HG02610 (cell line): ENCODE data around the gene ST3GAL5.
A peak's percentile ranks its signal among the peaks of the same experiment; 100 is the strongest.
"Not testable (repeated sequence)": the region's sequence is repeated elsewhere in the genome, so short reads cannot be mapped to it uniquely, and the experiment has no call there.

ENCODE experiments used
- ATAC-seq: cut with Tn5 transposase; IDR thresholded peaks from one replicate; pipeline ENCODE4 v1.9.1; 2021; ENCODE audit warnings: mild to moderate bottlenecking, moderate library complexity; ENCODE audit not compliant: unreplicated experiment

The ST3GAL5 gene

GRCh38 chr2:85888684-85889626 lies at the start of gene ST3GAL5:
Gene ST3GAL5, minus strand, starts transcription at chr2:85888990. Its CDS starts 85 bp downstream, at chr2:85888905.
- ATAC-seq = peak; percentile 82

DNA sequence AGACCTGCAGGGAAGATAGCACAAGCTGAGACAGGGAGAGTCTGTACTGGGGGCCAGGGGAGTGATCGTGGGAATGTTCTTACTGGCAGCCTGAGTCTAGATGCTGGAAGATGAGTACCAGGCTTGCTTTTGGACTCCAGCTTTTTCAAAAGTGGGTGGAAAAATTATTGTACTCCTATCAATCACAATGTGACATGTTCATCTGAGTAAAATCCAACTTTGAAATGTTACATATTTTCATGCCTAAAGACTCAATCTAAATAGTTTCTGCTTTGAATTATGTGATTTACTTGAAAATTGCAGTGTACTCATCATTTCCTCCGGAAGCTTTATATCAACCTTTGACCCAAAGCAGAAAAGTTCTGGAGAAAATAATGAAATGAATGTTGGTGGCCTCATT lies 49.7 kb upstream of the ST3GAL5 start:
- ATAC-seq = no peak

- no peak for ATAC-seq
These were observed 48.3 kb upstream of the ST3GAL5 start for GRCh38 chr2:85937069-85937439.

DNA sequence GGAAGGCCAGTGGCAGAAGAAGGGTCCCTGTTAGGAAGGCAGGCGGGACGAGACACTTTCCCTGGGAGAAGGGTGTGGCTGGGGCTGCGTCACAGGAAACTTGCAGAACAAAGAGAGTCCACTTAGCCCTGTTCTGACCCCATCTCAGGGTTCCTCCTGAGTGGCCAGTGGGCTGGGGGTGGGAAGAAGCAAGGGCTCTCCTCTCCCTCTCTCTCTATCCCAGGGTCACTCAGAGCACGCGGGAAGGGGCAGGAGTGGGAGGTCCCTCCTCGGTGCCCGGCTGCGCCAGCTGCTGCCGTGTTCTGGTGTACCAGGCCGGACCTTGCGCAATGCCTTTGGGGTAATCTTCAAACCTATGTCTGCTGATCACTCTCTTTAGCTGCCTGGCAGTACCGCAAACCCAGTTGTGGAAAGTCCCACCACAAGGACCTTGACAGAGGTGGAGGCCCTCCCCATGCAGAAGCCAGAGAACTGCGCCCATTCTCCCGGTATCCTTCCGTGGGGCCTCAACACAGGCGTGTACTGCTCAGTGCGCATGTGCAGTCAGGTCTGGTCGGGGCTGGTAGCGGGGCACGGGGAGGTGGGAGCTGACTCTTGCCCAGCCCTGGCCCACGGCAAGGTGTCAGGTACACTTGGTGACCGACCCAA lies 47.8 kb upstream of the ST3GAL5 start:
- no peak for ATAC-seq

DNA sequence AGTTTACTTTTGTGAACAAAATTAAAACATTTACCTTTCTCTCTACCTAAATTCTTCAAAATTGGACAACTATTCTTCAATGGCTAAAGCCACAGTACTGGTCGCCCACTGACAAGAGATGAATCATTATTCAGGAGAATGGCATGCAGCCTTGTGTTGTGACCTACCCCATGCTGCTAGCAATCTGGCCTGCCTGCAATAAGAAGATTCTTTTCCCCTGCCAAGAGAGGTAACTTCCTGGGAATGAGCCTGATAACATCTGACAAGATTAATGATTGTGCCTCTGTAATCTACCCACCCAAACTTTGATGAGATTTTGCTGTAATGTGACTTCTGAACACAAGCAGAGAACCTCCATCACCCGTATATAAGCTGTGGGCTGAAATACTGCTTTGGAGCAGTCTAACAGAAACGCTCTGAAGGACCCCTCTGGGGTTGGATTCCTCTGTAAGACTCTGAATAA lies 47.0 kb upstream of the ST3GAL5 start:
- ATAC-seq = no peak

GRCh38 chr2:85935170-85935745 lies 46.5 kb upstream of the ST3GAL5 start:
- ATAC-seq = no peak

DNA sequence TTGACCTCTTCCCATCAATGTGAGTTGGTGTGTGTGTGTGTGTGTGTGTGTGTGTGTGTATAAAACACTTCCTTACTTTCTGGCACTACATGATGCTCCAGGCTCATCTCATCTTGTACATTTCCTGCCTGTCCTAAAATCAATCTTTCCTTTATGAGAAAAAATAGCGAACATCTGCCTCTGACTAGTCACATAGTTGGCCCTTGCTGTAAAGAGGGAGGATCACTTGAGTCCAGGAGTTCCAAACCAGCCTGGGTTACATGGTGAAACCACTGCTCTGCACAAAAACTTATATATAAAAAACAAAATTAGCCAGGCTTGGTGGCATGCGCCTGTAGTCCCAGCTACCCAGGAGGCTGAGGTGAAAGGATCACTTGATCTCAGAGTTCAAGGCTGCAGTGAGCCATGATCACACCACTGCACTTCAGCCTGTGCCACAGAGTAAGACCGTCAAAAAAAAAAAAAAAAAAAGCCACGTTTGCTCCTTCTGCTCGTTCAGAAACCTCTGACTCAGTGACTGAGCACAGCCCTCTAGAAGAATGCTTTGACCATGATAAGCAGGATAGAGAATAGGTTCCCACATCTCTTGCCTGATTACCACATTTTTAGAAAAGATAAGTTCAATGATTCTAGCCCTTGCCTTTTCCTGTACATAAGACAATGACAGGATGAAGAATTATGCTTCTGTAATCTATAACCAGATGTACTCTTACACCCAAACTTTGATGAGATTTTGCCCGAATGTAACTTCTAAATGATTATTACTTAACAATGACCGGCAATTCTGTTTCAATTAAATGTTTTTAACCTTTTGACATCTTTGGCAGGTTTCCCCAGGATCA lies 45.2 kb upstream of the ST3GAL5 start:
- no peak for ATAC-seq

DNA sequence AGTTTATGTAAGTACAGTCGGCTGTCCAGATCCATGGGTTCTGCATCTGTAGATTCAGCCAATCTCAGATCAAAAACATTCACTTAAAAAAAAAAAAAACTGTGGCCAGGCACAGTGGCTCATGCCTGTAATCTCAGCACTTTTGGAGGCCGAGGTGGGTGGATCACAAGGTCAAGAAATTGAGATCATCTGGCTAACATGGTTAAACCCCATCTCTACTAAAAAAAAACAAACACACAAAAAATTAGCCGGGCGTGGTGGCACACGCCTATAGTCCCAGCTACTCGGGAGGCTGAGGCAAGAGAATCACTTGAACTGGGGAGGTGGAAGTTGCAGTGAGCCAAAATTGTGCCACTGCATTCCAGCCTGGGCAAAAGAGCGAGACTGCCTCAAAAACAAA lies 42.4 kb upstream of the ST3GAL5 start:
- ATAC-seq = not testable (repeated sequence)

DNA sequence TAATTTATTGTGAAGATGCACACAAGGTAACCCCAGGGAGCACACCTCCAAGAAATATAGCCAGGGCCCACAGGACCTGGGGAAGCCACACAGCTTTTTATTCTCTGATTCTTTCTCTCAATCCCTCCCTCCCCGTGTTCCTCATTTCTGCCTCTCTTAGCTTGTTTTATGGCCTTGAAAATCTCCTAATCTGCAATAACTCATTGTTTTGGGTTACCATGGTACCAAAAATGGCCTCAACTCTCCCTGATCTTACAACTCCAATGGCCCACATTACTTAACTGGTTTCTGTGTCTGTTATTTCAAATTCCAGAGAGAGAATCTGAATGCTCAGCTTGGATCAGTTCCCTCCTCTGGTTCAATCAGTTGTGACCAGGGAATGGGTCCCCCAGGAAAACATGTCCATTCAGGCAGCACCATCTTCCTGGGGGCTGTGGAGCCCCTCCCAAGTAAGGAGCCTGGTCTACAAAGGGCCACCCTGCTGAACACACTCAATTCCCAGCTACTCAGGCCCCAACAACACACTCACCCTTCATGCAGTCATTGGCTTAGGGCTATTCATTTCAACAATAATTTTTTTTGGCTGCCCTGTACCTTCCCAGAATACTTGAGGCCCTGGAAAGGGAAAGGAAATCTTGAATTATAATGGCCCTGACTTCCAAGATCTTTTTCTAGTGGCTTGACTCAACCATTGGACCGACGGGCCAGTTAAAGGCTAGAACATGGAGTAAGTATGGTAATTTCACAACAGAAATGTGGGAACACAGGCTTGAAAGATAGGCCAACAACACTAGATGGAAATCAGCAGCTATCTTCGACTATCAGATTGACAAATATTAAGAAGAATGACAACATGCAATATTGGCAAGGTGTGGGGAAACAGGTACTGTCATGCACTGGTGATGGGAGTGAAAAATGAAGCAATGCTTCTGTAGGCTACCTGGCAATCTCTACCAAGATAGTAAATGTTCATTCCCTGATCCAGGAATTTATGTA lies 41.6 kb upstream of the ST3GAL5 start:
- ATAC-seq = no peak

GRCh38 chr2:85929096-85930050 lies 40.6 kb upstream of the ST3GAL5 start:
- ATAC-seq = no peak

- ATAC-seq = no peak
These were observed 38.3 kb upstream of the ST3GAL5 start for GRCh38 chr2:85926931-85927661.

GRCh38 chr2:85926526-85926925 lies 37.7 kb upstream of the ST3GAL5 start:
- ATAC-seq = no peak

GRCh38 chr2:85925216-85925671 lies 36.5 kb upstream of the ST3GAL5 start:
- ATAC-seq = no peak

DNA sequence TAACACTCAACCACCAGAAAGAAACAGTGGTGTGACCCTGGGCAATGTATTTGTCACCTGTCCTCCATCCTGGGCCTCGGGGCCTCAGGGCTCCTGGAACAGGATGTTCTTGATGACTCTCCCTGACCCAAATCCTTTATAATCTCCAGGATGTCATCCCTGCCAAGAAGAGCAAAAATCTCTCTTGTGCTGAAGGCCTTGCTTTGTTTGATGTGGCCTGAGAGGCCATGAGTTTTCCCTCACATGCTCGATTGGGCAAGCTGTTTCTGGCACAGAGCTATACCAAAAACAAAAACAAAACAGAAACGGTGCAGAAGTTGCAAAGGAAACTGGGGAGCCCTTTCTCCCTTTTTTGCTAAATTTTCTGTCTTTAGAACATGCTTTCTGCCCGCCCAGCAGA lies 35.7 kb upstream of the ST3GAL5 start:
- ATAC-seq = no peak

- no peak for ATAC-seq
These were observed 33.4 kb upstream of the ST3GAL5 start for GRCh38 chr2:85922199-85922598.

GRCh38 chr2:85921659-85922058 lies 32.9 kb upstream of the ST3GAL5 start:
- ATAC-seq = no peak

GRCh38 chr2:85920810-85921545 lies 32.2 kb upstream of the ST3GAL5 start:
- no peak for ATAC-seq
